CD4-positive, alpha-beta T cell treated with Interleukin-15 for 4 hours (primary cell): Measurements from ENCODE around the gene ZNF576.
"Not testable (repeated sequence)": the region's sequence is repeated elsewhere in the genome, so short reads cannot be mapped to it uniquely, and the experiment has no call there.

Experiments
- DNase-seq: peaks from one replicate; pipeline ENCODE4 v3.0.0-alpha.2; 2020; ENCODE audit warnings: low spot score

Gene ZNF576

DNA sequence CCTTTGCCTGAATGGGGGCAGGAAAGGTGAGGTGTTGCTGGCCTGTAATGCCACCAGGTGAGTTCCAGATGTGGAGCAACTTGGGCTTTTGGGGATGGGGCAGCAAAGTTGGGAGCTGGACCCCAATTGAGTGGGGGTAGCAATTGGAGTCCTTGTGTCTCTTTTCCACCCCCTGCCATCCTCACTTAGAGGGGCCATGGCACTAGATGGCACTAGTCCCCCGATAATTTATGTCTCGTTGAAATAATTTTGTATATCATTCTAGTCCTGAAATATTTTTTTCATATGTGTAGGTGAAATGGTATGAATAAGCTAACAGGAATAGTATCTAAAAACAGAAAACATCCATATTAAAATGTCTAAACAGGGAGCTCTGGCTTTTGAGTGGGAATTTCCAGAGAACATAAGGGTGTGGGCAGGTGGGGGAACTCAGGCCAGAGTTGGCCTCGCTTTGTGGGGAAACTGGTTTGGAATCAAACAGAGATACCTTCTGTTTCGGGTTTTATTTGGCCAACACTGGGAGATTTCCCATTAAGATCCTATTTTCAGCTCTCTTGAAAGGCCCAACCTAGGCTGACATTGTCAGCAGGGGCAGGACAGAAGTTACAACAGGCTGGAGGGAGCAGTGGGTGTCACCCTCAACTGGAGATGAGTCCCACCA, 3.4 kb downstream of the ZNF576 start:
- DNase-seq, result no peak

DNA sequence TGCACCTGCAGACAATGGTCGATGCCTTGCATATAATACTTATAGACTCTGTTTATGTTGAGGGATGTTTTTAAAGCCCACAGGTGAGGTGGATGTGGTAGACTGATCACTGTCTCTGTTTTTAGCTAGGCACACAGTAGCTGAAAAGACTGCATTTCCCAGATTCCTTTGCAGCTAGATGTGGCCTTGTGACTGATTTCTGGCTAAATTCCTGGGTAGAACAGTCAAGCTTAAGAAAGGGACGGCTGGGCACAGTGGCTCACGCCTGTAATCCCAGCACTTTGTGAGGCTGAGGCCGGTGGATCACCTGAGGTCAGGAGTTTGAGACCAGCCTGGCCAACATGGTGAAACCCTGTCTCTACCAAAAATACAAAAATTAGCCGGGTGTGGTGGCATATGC, 3.9 kb downstream of the ZNF576 start:
- DNase-seq, result not testable (repeated sequence)

DNA sequence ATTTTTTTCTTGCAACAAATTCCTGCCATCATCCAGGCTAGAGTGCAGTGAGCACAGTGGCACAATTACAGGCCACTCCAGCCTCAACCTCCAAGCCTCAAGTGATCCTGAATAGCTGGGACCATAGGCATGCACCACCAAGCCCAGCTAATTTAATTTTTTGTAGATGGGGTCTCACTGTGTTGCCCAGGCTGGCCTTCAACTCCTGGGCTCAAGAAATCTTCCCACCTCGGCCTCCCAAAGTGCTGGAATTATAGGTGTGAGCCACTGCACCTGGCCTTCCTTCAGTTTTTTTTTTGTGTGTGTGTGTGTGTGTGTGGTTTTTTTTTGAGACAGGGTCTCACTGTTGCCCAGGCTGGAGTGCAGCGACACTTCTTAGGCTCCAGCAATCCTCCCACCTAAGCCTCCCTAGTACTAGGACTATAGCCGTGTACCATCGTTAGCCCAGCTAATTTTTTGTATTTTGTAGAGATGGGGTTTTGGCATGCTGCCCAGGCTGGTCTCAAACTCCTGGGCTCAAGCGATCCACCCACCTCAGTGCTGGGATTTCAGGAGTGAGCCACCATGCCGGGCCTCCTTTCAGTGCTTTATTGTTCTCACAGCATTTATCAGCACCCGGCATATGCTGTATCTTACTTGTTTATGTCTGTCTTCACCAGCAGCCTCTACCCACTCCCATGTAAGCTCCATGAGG, 9.6 kb downstream of the ZNF576 start:
- no peak for DNase-seq

DNA sequence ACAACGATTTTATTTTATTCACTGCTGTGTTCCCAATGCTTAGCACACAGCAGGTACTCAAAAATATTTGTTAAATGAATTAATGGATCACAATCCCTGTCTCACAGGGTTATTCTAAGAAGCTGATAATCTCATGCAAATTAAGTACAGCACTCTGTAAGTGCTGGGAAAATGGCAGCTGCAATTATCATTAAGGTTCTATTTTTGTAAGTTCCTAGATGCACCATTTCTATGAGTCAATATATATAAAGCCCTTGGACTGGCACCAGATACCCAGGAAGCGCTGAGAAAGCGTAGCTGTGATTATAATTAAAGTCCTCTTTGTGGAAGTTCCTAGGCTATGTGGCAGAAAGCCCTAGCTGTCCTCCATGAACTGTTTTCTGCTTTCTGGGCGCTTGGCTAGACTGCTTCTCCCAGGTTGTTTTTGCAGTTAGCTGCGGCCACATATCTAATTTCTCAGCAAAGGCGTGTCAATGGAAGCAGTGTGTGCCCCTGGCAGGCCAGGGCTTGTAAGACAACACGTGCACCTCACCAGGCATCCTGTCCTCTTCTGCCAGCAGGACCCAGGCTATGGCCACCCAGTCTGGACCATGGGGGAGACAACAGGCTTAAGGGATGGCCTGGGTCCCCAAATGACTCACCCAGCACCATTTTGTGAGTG, 10.3 kb downstream of the ZNF576 start:
- no peak for DNase-seq

DNA sequence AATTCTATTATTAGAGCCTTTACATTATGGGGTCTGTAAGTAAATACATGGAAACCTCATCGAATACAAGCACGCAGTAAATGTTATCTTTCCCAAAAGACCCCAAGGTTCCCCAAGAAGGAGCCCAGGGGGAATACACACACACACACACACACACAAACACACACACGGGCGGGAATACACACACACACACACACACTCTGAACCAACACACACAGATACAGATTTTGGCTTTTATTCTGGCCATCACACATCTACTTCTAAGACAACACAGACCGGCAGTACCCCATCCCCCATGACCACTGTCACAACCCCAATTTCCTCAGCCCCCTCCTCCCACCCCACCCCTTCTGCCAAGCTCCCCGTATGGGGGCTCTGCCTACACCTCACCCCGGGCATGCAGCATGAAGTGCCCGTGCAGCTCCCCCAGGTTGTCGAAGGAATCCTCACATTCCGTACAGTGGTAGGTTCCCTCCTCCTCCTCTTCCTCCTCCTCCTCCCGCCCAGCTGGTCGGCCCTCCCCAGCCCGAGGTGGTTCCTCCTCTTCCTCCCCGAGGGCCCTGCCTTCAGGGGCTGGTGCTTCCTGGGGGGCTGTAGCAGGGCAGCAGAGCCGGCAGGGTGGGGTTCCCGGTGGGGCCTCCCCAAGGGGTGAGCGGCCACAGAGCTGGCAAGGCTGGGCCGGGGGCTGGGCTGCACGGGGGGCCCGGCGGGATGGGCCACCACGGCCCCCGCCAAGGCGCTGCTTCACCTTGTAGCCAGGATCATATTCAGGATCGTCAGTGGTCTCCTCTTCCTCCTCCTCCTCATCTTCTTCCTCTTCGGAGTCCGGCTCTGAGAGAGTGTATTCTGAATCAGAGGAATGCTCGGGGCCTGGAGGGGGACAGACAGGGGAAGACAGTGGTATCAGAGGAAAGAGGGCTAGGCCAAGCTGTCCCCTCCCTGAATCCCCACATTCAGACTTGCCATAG, 11.1 kb downstream of the ZNF576 start:
- DNase-seq, result no peak

DNA sequence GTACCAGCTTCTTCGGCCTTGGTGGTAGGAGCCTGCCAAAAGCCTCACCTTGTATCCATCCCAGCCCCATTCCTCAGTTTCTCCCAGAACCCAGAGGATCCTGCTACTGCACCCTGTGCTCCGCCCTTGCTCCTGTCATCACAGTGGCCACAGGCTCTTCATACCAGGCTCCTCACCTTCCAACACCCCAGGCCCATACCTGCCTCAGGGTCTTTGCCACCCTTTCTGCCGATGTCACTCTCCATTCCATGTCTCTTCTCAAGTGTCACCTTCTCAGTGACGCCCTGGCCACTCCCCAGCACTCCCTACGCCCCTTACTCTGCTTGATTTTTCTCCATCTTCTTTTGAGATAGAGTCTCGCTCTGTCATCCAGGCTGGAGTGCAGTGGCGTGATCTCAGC, 13.5 kb downstream of the ZNF576 start:
- no peak for DNase-seq

DNA sequence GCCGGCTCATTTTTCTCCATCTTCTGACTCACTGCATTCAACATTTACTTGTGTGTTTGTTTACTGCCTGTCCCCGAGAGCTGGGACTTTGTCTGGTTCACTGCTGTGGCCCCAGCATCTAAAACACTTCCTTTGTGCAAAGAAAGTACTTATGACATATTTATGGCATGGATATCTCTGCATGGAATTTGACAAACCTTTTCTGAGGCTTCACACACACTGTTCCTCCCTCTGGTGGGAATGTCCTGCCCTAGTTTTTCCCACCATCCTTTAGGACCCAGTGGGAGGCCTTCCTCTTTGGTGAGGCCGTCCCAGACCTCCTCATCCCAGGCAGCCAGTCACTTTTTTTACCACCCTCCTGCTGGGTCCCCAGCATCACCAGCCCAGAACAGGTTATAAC, 14.1 kb downstream of the ZNF576 start:
- no peak for DNase-seq

DNA sequence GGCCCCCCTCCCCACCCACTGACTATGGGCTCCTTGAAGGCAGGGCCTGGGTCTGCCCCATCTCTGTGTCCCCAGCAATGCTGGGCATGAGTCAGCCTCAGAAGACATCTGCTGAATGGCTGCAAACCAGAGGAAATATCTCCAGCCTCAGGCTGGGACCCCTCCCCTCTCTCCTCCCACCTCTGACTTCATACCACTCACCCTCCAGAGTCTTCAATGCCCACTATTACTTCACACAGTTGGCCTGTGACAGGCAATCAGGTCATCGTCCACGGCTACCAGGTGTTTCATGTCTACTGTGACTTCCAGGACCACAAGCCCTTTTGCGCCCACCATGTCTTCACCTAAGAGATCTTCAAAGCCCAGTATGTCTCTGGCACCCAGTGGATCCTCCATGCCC, 15.4 kb downstream of the ZNF576 start, which contains the start of gene SRRM5:
SRRM5 (plus strand) TSS at position 301 of the 400 bp plus-strand sequence; CDS start at position 335, 34 bp downstream.
- DNase-seq, result no peak

DNA sequence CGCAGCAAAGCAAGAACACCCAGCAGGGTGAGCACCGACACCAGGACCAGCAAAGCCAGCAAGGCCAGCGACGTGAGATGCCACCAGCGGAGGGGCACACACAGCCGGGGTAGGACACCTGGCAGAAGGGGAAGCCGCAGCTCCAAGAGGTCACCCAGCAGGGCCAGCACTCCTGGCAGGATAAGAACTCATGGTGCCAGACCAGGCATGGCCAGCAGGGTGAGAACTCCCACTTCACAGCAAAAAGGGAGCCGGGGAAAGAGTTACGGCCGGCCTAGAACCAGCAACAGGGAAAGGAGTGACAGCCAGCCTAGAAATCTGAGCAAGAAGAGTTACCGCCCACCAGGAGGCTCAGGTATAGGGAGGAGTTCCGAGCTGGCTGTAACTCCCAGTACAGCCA, 16.0 kb downstream of the ZNF576 start:
- no peak for DNase-seq

DNA sequence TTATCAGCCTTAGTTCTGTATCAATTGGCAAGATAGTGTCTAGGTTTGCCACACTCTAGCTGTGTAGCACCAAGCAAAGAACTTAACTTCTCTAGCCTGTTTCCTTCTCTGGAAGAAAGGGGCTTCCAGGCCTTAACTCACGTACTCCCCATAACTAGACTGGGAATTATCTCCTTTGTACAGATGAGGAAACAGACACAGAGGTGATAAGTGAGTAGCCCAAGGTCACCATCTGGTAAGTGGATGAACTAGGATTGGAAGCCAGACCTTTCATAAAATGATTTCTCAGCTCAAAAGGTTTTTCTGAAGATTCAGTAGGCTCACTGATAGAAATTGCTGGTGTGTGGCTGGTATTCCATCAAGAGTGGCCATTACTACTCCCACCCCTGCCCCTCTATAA, 19.9 kb downstream of the ZNF576 start:
- DNase-seq, result no peak

DNA sequence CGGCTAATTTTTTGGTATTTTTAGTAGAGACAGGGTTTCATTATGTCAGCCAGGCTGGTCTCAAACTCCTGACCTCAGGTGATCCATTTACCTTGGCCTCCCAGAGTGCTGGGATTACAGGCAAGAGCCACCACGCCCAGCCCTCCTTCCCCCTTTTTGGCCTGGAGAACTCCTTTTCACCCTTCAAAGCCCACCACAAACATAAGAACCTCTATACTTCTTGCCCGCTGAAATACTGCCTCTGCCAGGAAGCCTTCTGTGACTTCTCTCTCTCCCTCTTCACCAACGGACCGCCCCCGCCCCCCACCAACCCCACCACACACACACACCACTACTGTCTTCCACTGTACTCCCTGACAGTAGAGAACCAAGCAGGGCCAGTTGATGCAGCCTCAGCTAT, 20.6 kb downstream of the ZNF576 start:
- no peak for DNase-seq

DNA sequence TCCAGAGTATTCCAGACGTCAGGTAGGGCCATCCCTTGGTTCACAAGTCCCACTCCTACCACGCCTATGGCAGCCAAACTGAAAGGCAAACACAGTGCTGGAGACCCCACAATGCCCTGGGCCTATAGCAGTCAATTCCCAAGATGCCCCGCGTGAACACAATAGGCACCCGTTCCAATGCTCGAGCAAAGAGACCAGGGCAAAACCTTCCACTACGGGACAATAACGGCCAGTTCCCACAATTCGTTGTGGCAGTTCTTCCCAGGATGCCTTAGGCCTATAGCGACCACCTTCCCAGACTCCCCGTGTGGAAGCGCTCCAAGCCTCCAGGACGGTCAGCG, 22.5 kb downstream of the ZNF576 start:
- peak; percentile 27 for DNase-seq

DNA sequence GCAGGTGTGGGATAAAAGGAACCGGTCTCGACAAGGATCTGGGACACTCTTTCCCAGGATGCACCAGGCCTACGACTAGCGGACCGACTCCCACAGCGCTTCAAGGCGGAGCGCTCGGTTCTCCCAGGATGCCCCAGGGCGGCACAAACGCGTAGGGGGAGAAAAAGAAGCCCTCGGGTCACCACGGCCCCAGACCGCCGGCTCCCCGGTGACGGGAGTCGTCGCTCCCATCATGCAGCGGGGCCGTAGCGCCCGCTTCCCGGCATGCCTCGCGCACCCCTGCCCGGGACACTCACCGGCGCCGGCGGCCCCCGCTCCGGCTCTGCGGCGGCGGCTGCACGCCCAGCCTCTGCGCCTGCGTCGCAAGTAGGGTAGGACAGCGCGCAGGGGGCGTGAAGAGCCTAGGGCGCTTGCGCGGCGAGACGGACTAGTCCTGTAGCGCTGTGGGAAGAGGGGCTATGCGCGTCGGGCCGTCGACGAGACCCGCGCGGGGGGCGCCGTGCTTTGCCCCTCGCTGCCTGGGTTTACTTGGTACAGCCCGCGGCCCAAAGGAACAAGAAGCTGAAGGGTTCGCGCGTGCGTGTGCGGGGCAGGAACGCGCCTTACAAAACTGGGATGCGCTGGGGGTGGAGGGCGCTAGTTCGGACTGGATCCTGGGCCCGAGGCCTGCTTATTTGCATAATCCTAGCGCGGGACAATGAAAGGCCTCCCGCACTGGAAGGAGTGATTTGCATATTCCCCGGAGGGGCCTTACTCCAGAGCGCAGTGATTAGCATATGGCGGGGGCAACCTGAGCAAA, 23.1 kb downstream of the ZNF576 start, which contains the start of gene ZNF428:
ZNF428 (minus strand) TSS at position 368 of the 799 bp plus-strand sequence. CDS start 5,325 bp downstream, outside the sequence.
- peak; percentile 87 for DNase-seq

DNA sequence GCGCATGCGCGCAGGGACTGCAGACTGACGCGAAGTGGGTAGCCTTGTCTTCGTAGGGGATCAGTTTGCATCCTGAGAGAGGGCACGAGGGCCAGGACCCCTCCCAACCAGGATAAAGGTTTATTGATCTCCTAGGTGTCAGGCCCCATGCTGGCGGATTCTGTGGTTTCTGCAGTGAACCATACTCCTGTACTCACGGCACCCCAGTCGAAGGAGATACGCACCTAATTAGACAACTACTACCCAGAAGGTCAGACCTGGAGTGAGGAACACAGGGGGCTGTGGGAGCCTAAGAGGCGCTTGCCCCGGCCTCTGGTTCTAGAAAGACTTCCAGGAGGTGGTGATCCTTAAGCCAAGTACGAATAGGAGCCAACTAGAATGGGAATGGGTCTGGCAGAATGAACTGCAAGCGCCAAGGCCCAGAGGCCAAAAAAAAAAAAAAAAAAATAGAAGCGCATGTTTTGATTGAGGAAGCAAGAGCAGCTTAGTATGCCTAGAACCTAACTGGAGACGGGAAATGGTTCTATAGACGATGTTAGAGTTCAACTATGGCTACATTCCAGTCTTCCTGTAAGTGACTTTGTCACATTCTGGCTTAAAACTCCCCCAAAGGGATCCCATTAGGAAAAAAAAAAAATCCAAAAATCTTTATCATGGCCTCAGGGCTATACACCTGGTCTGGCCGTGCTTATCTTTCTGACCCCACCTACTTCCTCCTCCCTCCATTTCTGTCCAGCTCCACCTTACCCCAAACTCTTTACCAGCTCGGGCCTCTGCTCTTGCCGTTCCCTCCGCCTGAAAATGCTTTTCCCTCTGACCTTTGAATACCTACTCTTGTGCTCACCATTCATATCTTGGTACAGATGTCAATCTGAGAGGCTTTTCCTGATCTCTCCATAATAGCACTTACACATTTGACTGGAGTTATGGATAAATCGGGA, 23.9 kb downstream of the ZNF576 start:
- no peak for DNase-seq

DNA sequence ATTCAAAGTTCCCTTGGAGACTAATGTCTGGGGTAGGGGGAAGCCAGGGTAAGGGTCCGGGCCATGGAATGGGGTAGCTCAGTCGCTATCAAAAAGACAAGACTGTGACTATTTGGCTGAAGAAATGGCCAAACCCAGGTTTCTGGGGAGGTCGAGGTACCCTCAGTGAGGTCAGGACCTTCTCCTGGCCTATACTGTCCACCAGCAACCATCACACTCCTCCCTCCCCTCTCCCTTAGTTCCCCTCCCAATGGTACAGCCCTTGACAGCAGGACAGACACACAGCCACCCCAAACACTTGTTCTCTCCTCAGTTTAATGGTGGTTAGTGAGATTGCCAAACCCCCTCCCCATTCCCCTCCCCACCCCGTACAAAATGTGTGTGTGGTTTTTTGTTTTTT, 25.7 kb downstream of the ZNF576 start:
- no peak for DNase-seq

DNA sequence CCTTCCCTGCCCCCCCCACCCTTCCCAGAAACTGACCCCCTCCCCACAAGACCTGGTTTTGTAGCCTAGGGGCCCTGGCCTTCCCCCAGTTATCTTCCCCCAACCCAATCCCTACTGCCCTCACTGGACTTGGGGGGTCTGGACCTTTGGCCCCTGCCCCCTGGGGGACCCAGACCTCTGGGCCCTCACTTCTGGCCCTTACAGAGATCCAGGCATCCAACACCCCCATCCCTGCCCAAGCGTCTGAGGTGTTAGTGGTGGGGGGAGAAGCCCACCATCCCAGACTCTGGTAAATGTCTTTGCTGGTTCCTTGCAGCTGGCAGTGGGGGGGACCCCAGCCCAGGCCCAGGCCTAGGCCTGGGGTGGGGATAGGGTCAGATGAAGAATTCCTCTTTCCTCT, 26.6 kb downstream of the ZNF576 start:
- DNase-seq, result no peak

DNA sequence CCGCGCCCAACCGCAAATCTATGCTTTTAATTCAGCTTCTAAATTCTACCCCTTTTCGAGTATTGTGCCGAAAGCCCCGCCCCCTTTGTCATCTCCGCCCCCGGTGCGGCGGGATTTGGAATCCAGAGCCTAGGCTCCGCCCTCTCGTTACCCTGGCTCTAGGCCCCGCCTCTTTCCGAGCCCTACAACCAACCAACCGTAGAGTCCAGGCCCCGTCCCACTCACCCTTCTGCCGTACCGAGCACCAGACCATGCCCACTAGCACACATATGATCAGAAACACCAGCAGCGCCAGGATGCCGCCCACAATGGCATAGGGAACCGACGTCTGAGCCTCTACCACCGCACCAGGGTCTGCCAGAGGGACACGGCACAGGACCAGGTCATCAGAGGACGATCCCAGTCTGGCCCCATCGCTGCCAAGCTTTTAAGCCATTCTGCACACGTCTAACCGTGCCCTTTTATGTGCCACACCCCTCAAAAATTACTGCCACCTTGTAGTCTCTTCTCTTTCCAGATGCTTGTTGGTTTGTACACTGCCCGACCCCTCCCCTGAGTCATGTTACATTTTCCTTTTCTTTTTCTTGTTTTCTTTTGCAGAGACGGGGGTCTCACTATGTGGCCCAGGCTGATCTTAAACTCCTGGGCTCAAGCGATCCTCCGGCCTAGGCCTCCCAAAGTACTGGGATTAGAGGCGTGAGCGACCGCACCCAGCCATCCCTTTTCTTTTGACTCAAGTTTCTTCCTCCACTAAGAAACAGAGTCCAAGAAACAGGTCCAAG, 27.7 kb downstream of the ZNF576 start:
- no peak for DNase-seq

DNA sequence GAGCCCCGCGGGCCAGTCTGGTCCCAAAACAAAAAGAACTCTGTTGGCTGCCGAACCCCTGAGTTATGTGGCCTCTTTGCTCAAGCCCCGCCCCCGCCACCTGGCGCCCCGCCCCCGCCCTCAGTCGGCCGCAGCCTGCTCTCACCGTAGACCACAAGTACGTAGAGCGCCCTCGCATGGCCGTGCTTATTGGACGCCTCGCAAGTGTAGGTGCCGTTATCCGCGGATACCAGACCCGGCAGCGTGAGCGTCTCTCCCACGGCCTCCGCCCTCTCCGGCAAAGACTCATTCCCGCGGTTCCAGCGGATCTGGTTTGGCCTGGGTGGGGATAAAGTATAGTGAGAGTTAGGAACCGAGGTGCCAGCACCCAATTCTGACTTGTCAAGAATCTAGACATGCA, 28.5 kb downstream of the ZNF576 start:
- DNase-seq, result peak; percentile 84

DNA sequence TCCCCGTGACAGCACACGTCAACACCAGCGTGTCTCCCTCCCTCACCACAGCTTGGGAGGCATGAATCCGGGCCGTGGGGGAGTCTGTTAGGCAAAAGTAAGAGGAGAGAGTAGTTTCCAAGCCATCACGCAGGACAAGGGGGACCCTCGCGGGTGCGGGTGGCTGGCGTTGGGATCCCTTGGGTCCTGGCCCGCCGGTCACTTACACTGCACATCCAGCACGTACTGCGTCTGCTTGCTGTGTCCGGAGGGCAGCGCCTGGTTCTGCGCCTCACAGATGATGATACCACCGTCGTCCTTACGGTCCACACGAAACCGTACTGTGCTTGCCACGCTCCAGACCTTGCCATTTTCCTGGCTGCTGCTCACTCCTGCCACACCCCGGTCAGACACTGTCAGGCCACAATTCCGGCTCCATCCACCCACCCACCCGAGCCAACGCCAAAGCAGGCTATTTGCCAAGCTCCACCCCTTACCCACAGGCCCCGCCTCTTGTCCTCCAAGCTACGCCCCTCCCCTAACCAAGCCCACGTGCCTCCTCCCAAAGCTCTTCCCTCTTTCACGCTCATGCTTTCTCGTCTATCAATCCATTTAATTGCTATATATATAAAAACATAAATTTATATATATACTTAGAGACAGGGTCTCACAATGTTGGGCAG, 29.7 kb downstream of the ZNF576 start:
- DNase-seq, result no peak
